Hepatocyte (in vitro differentiated cells): Measurements from ENCODE around the gene CD22. TPM values are rescaled to one million over a fixed set of nuclear protein-coding genes. Genes with fewer than 3 reads are reported as not detected.

ENCODE experiments used
- DNase-seq: peaks from one replicate; pipeline ENCODE4 v3.0.0-alpha.2; 2016; ENCODE audit warnings: low spot score
- H2AFZ ChIP-seq: fragments of 200-600 bp; sonication (generic); 2 replicates; pipeline ENCODE4 v1.6.0; 2016; ENCODE audit warnings: antibody characterized with exemption, mild to moderate bottlenecking
- H3K27ac ChIP-seq: fragments of 200-600 bp; sonication (generic); 2 replicates; pipeline ENCODE4 v1.5.1; 2016; ENCODE audit warnings: mild to moderate bottlenecking
- H3K27me3 ChIP-seq: fragments of 200-600 bp; sonication (generic); 2 replicates; pipeline ENCODE4 v1.6.1; 2016
- H3K36me3 ChIP-seq: fragments of 200-600 bp; sonication (generic); replicated peaks from 2 replicates; pipeline ENCODE4 v1.5.1; 2016; ENCODE audit warnings: low read depth; ENCODE audit not compliant: insufficient read depth
- H3K4me1 ChIP-seq: fragments of 200-600 bp; sonication (generic); 2 replicates; pipeline ENCODE4 v1.5.1; 2016; ENCODE audit warnings: mild to moderate bottlenecking, moderate library complexity; ENCODE audit not compliant: insufficient read depth
- H3K4me2 ChIP-seq: fragments of 200-600 bp; sonication (generic); 2 replicates; pipeline ENCODE4 v1.6.0; 2016
- H3K4me3 ChIP-seq: fragments of 200-600 bp; sonication (generic); 2 replicates; pipeline ENCODE4 v1.5.1; 2016; ENCODE audit warnings: mild to moderate bottlenecking
- H3K79me2 ChIP-seq: fragments of 200-600 bp; sonication (generic); 2 replicates; pipeline ENCODE4 v1.6.0; 2017; ENCODE audit warnings: mild to moderate bottlenecking
- H3K9me2 ChIP-seq: fragments of 200-600 bp; sonication (generic); replicated peaks from 2 replicates; pipeline ENCODE4 v1.6.0; 2017; ENCODE audit warnings: mild to moderate bottlenecking; ENCODE audit not compliant: insufficient read depth
- H3K9me3 ChIP-seq: fragments of 200-600 bp; sonication (generic); 2 replicates; pipeline ENCODE4 v1.5.1; 2016; ENCODE audit warnings: low read depth, mild to moderate bottlenecking
- H4K20me1 ChIP-seq: fragments of 200-600 bp; sonication (generic); 2 replicates; pipeline ENCODE4 v1.6.0; 2016; ENCODE audit warnings: mild to moderate bottlenecking; ENCODE audit not compliant: insufficient read depth, poor library complexity, severe bottlenecking
- CTCF ChIP-seq: fragments of 200-600 bp; sonication (generic); IDR thresholded peaks from 2 replicates; pipeline ENCODE4 v1.5.1; 2016; ENCODE audit warnings: antibody characterized with exemption, mild to moderate bottlenecking; ENCODE audit not compliant: poor library complexity
- EZH2 ChIP-seq: fragments of 200-600 bp; sonication (generic); IDR thresholded peaks from 2 replicates; pipeline ENCODE4 v1.6.1; 2016; ENCODE audit warnings: antibody characterized with exemption, mild to moderate bottlenecking, borderline replicate concordance
- EZH2phosphoT487 ChIP-seq: fragments of 200-600 bp; sonication (generic); IDR thresholded peaks from one replicate; pipeline ENCODE4 v1.6.1; 2018; ENCODE audit warnings: antibody characterized with exemption, mild to moderate bottlenecking, low read depth, moderate library complexity; ENCODE audit not compliant: unreplicated experiment, severe bottlenecking
- WGBS: methylation state at CpG from one replicate; pipeline ENCODE4 v1.1.6; 2016; ENCODE audit warnings: low lambda C conversion rate; ENCODE audit errors: missing lambda C conversion rate; 5-methylcytosine and 5-hydroxymethylcytosine counted together
- polyA plus RNA-seq: library from polyadenylated mRNA; unstranded; fragments of >200 nt; fragmentation: Nextera tagmentation; extraction: Ambion mirVana; gene quantifications from 2 replicates; pipeline ENCODE4 v1.2.1, GENCODE V29; 2016
- total RNA-seq: library from RNA; depleted of rRNA; stranded (reverse); fragments of >200 nt; gene quantifications from 2 replicates; pipeline ENCODE4 v1.2.3, GENCODE V29; 2014

Gene CD22
- total and polyA plus RNA-seq, 2 experiments from 2014 or later = 1.6 TPM; not detected in 1

DNA sequence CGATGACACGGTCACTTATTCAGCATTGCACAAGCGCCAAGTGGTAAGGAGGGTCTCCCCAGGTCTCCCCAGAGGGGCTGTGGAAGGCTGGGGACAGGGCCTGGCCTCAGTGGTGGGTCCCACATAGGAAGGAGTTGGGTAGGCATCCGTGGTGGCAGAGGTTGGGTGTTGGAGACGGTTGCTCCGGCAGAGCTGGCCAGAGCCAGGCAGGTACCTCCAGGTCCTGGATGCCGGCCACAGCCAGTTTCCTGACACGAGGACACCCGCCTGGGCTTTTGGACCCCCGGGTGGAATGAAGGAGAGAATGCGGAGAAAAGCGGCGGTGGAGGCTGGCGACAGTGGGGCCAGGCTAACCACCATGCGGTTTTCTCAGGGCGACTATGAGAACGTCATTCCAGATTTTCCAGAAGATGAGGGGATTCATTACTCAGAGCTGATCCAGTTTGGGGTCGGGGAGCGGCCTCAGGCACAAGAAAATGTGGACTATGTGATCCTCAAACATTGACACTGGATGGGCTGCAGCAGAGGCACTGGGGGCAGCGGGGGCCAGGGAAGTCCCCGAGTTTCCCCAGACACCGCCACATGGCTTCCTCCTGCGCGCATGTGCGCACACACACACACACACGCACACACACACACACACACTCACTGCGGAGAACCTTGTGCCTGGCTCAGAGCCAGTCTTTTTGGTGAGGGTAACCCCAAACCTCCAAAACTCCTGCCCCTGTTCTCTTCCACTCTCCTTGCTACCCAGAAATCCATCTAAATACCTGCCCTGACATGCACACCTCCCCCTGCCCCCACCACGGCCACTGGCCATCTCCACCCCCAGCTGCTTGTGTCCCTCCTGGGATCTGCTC lies 17.4 kb downstream of the CD22 start:
- no peaks in the 10 kb centered on the region for H4K20me1 ChIP-seq
- H3K79me2 ChIP-seq = no peaks in the 10 kb centered on the region
- H3K27ac ChIP-seq = no peak overlapping the region
- H3K4me2 ChIP-seq = no peak overlapping the region
- H3K9me3 ChIP-seq = no peaks in the 10 kb centered on the region
- H3K27me3 ChIP-seq = no peaks in the 10 kb centered on the region
- no peak for DNase-seq
- H2AFZ ChIP-seq = no peak overlapping the region
- H3K9me2 ChIP-seq = no peaks in the 10 kb centered on the region
- H3K4me3 ChIP-seq = no peak overlapping the region
- H3K4me1 ChIP-seq = no peaks in the 10 kb centered on the region
- WGBS = 93% methylated on average over 18 of the region's 28 CpGs
- TF ChIP-seq EZH2 = no peak
- TF ChIP-seq EZH2phosphoT487 = no peak
- no peak for TF ChIP-seq CTCF
- no peaks in the 10 kb centered on the region for H3K36me3 ChIP-seq

GRCh38 chr19:35347171-35347929 lies 18.4 kb downstream of the CD22 start, which contains the start of gene FFAR1:
TSS of gene FFAR1 (plus strand) at chr19:35347902. CDS start at chr19:35351552, 3,650 bp downstream.
- Histone ChIP-seq H4K20me1 (no peaks in the 10 kb centered on the region), H3K9me3 (no peaks in the 10 kb centered on the region), H3K4me1 (no peaks in the 10 kb centered on the region), H3K27me3 (no peaks in the 10 kb centered on the region), H3K9me2 (no peaks in the 10 kb centered on the region), H3K4me2 (no peak within 1 kb of the TSS), H3K36me3 (no peaks in the 10 kb centered on the region), H3K4me3 (no peak within 1 kb of the TSS), H2AFZ (no peak within 1 kb of the TSS), H3K79me2 (no peaks in the 10 kb centered on the region), H3K27ac (no peak within 1 kb of the TSS)
- TF ChIP-seq CTCF (no peak), EZH2phosphoT487 (no peak), EZH2 (no peak)
- WGBS = 79% methylated on average over 18 of the region's 18 CpGs
- no peak for DNase-seq

- Histone ChIP-seq H3K4me1 (no peaks in the 10 kb centered on the region), H3K9me3 (no peaks in the 10 kb centered on the region), H3K9me2 (no peaks in the 10 kb centered on the region), H3K36me3 (no peaks in the 10 kb centered on the region), H3K79me2 (no peaks in the 10 kb centered on the region), H2AFZ (no peak overlapping the region), H3K27ac (no peak overlapping the region), H3K4me3 (no peak overlapping the region), H4K20me1 (no peaks in the 10 kb centered on the region), H3K4me2 (no peak overlapping the region), H3K27me3 (no peaks in the 10 kb centered on the region)
- WGBS = 89% methylated on average over 7 of the region's 7 CpGs
- no peak for TF ChIP-seq EZH2
- TF ChIP-seq CTCF = no peak
- TF ChIP-seq EZH2phosphoT487 = no peak
- no peak for DNase-seq
These were observed 18.9 kb downstream of the CD22 start for GRCh38 chr19:35347930-35348298.
